Measurements from ENCODE around the gene MMP14. TPM values are rescaled to one million over a fixed set of nuclear protein-coding genes. Genes with fewer than 3 reads are reported as not detected.

The MMP14 gene
- total and polyA plus RNA-seq, 12 donors = 13.6 to 43.3 (median 21.8) TPM

DNA sequence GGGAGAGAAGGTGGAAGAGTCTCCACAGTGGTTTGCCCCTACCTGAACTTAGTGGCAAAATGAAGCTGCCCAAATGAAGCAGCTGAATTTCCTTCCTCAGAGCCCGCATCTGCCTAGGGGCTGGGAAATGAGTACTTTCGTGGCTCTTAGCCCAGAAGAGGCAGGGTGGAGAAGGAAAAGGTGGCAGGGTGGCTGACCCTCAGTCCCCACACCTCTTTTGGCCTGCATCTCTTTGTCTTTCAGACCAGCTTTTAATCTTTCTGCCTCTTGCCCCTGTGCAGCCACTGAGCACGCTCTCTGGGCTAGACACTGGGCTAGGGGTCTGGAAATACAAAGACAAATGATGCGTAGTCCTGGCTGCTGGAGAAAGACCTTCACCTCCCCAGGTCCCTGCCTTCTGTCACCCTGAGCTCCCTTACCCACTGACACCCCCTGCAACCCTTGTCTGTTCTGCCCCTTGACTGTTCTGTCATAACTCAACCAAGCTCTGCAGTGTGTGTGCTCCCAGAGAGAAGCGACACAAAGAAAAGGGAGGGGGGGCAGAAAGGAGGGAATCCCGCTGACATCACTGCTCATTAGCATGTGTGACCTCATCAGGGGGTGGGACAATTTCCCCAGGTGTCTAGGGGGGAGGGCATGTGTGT is 46.3 kb downstream of the MMP14 start:
- Histone ChIP-seq H3K9me3 (no peaks in the 10 kb centered on the region), H3K4me3 (no peak overlapping the region), H3K4me1 (peaks cover 0 to 23% (median 7%) of the 10 kb centered on the region in 9 donors), H3K27me3 (peaks cover 0 to 10% (median 3%) of the 10 kb centered on the region in 7 donors), H3K27ac (no peak overlapping the region), H3K36me3 (peaks cover 0 to 23% (median 6%) of the 10 kb centered on the region in 9 donors)
- ATAC-seq = peak in 1 of 8 donors; percentile 5
- TF ChIP-seq, protein P1, sequence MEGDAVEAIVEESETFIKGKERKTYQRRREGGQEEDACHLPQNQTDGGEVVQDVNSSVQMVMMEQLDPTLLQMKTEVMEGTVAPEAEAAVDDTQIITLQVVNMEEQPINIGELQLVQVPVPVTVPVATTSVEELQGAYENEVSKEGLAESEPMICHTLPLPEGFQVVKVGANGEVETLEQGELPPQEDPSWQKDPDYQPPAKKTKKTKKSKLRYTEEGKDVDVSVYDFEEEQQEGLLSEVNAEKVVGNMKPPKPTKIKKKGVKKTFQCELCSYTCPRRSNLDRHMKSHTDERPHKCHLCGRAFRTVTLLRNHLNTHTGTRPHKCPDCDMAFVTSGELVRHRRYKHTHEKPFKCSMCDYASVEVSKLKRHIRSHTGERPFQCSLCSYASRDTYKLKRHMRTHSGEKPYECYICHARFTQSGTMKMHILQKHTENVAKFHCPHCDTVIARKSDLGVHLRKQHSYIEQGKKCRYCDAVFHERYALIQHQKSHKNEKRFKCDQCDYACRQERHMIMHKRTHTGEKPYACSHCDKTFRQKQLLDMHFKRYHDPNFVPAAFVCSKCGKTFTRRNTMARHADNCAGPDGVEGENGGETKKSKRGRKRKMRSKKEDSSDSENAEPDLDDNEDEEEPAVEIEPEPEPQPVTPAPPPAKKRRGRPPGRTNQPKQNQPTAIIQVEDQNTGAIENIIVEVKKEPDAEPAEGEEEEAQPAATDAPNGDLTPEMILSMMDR (IDR thresholded peaks at IDR 0.05) = no peak
- intact Hi-C loops (cut with DNase I) = no loop called here
- no peak for DNase-seq
- 26 to 32% methylated on average over 6 of the region's 6 CpGs for WGBS, 2 donors

DNA sequence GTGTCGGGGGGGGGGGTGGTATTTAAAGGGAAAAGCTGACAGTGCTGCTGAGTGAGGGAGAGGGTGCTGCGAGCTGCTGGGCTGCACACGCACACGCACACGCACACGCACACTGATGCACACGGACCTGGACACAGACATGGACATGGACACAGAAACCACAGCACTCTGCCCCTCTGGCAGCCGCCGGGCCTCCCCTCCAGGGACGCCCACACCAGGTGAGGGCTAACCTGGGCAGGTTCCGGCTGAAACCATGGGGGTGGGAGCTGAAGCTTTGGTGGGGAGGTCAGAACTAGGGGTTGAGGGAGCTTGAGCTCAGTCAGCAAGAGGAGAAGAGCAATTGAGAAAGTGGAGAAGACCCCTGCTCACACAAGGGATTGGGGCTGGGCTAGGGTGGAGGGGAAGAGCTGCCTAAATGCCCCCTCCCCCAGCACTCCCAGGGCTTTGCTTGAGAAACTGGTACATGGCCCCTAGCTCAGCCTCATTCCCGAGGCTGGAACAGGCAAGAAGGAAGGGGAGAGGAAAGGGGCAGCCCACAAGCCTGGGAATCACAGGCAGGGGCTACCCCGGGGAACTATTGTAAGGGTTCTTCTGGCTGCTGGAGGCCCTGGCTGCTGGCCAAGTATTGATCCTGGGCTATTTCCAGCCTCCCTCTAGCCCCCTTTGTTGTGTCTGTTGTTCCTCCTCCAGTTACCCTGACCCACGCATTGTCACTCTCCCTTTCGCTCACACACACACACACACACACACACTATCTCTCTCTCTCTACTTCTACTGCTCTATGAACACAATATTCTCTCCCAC is 47.0 kb downstream of the MMP14 start, which contains the start of gene REM2:
REM2 (plus strand) TSS at position 50 of the 804 bp plus-strand sequence; CDS start at position 116, 66 bp downstream.
- Histone ChIP-seq H3K4me3 (no peak within 1 kb of the TSS), H3K9me3 (no peaks in the 10 kb centered on the region), H3K4me1 (peaks cover 0 to 30% (median 7%) of the 10 kb centered on the region in 9 donors), H3K27ac (no peak within 1 kb of the TSS), H3K36me3 (peaks cover 0 to 16% (median under 1%) of the 10 kb centered on the region in 9 donors), H3K27me3 (peaks cover 0 to 10% (median 3%) of the 10 kb centered on the region in 7 donors)
- WGBS, 2 donors = 29 to 31% methylated on average over 15 of the region's 15 CpGs
- ATAC-seq = no peak
- DNase-seq = no peak
- TF ChIP-seq, protein P1 (IDR thresholded peaks at IDR 0.05) = no peak
- intact Hi-C loops (cut with DNase I) = no loop called here

DNA sequence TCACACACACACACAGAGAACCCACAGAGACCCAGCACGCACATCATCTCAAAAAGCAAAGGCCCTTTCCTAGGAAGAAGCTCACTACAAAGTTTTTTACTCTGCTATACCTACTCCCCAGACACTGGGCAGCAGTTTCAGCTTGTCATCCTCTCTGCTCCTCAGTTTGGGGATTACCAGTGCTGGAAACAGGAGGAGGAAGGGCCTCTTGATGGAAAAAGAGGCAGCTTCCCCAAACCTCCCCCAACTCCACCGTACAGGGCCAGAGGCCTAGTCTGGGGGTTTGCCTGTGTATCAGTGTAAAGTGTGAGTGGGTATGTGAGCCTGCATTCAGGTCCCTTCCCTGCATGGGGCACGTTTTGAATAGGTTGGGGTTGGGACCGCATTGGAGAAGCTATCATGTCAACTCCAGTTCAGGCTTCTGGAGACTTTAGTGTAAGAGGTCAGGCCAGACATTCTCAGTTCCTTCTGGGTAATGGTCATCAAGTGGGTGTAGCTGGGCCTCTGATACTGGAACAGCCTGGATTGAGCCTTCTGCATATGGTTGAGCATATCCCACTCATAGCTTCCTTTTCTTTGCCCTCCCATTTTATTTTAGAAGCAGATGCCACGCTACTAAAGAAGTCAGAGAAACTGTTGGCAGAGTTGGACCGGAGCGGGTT is 47.8 kb downstream of the MMP14 start:
- ATAC-seq = no peak
- Histone ChIP-seq H3K4me3 (no peak overlapping the region), H3K27me3 (peaks cover 0 to 10% (median 3%) of the 10 kb centered on the region in 7 donors), H3K27ac (no peak overlapping the region), H3K36me3 (peaks cover 0 to 7% (median 0%) of the 10 kb centered on the region in 9 donors), H3K9me3 (no peaks in the 10 kb centered on the region), H3K4me1 (peaks cover 0 to 31% (median 7%) of the 10 kb centered on the region in 9 donors)
- intact Hi-C loops (cut with DNase I) = no loop called here
- 88 to 93% methylated on average over 7 of the region's 7 CpGs for WGBS, 2 donors
- no peak for DNase-seq
- TF ChIP-seq, protein P1 (IDR thresholded peaks at IDR 0.05) = no peak

All from heart right ventricle (tissue), 16 donors.